HepG2 (cell line): ENCODE measurements around the gene EGFR. TPM values are rescaled to one million over a fixed set of nuclear protein-coding genes. Genes with fewer than 3 reads are reported as not detected.

Source experiments
- DR1 ChIP-seq: sonication (generic); formaldehyde crosslinking; IDR thresholded peaks from 2 replicates; pipeline ENCODE4 v1.8.0; 2021; ENCODE audit warnings: mild to moderate bottlenecking, missing genetic modification reagents, inconsistent platforms
- EHMT2 ChIP-seq: fragments of 200-600 bp; sonication (generic); IDR thresholded peaks from 2 replicates; pipeline ENCODE4 v1.7.0; 2017; ENCODE audit warnings: antibody characterized with exemption, low read depth, low read length, borderline replicate concordance
- IRX3 ChIP-seq: sonication (generic); formaldehyde crosslinking; IDR thresholded peaks from 2 replicates; pipeline ENCODE4 v1.8.1; 2023; ENCODE audit warnings: mild to moderate bottlenecking, low read depth, missing genetic modification reagents, borderline replicate concordance
- MZF1 ChIP-seq: sonication (generic); formaldehyde crosslinking; IDR thresholded peaks from 2 replicates; pipeline ENCODE4 v1.8.1; 2023; ENCODE audit warnings: mild to moderate bottlenecking, missing genetic modification reagents, borderline replicate concordance
- PPARG ChIP-seq: conservative IDR thresholded peaks from 2 replicates; pipeline ENCODE4 v1.6.1; 2016; ENCODE audit warnings: missing biosample characterization, missing genetic modification reagents
- STAG1 ChIP-seq: sonication (generic); formaldehyde crosslinking; IDR thresholded peaks from 2 replicates; pipeline ENCODE4 v1.4.0; 2020; ENCODE audit warnings: missing genetic modification reagents
- ZFP37 ChIP-seq: sonication (generic); formaldehyde crosslinking; IDR thresholded peaks from 2 replicates; pipeline ENCODE4 v1.4.0; 2020; ENCODE audit warnings: missing genetic modification reagents, borderline replicate concordance
- ZNF281 ChIP-seq: sonication (generic); formaldehyde crosslinking; IDR thresholded peaks from 2 replicates; pipeline ENCODE4 v1.4.0; 2020; ENCODE audit warnings: missing genetic modification reagents, borderline replicate concordance
- ZNF33B ChIP-seq: sonication (generic); formaldehyde crosslinking; IDR thresholded peaks from 2 replicates; pipeline ENCODE4 v1.5.1; 2020; ENCODE audit warnings: mild to moderate bottlenecking, missing genetic modification reagents
- ZNF510 ChIP-seq: sonication (generic); formaldehyde crosslinking; IDR thresholded peaks from 2 replicates; pipeline ENCODE4 v1.4.0; 2020; ENCODE audit warnings: low read depth, mild to moderate bottlenecking, missing genetic modification reagents
- polyA plus RNA-seq, 8 experiments: library from polyadenylated mRNA; depleted of rRNA in 3 of 8; stranded (reverse) in 7 of 8; unstranded in 1 of 8; fragments of >200 nt; fragmentation: Illumina TruSeq in 4 of 8; extraction: Trizol in 4 of 8; gene quantifications; 2 replicates each; pipeline versions ENCODE4 v1.2.1 to v1.2.3, GENCODE V29; 2011 to 2016; ENCODE audit warnings: low read depth in 4 of 8, missing spikeins in 1 of 8, mixed read lengths in 1 of 8; ENCODE audit not compliant: insufficient read depth in 1 of 8
- total RNA-seq, 5 experiments: library from RNA; depleted of rRNA; stranded (reverse); fragments of >200 nt; fragmentation: Illumina TruSeq; extraction: Trizol; gene quantifications; 2 replicates each; pipeline ENCODE4 v1.2.3, GENCODE V29; 2016; ENCODE audit warnings: low read depth in 1 of 5
- TF ChIP-seq, protein P1 (sequence below): sonication (generic); formaldehyde crosslinking; conservative IDR thresholded peaks from 2 replicates; pipeline ENCODE4 v1.5.0; 2020; ENCODE audit warnings: missing genetic modification reagents
- TF ChIP-seq, protein P2 (sequence below): sonication (generic); formaldehyde crosslinking; IDR thresholded peaks from 2 replicates; pipeline ENCODE4 v1.4.0; 2020; ENCODE audit warnings: mild to moderate bottlenecking, missing genetic modification reagents

The EGFR gene
- total and polyA plus RNA-seq, 2 of the 13 experiments (the other 11 are each of a cell fraction or from before 2014, with no cell fraction given), result 7.0 to 10.0 TPM

- TF ChIP-seq ZNF281 (CRISPR knock-in tag), result no peak
- no peak for TF ChIP-seq MZF1 (CRISPR knock-in tag)
- TF ChIP-seq PPARG, result no peak
- TF ChIP-seq ZFP37 (CRISPR knock-in tag), result no peak
- TF ChIP-seq, protein P1, sequence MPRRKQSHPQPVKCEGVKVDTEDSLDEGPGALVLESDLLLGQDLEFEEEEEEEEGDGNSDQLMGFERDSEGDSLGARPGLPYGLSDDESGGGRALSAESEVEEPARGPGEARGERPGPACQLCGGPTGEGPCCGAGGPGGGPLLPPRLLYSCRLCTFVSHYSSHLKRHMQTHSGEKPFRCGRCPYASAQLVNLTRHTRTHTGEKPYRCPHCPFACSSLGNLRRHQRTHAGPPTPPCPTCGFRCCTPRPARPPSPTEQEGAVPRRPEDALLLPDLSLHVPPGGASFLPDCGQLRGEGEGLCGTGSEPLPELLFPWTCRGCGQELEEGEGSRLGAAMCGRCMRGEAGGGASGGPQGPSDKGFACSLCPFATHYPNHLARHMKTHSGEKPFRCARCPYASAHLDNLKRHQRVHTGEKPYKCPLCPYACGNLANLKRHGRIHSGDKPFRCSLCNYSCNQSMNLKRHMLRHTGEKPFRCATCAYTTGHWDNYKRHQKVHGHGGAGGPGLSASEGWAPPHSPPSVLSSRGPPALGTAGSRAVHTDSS (CRISPR knock-in tag), result no peak
- TF ChIP-seq, protein P2, sequence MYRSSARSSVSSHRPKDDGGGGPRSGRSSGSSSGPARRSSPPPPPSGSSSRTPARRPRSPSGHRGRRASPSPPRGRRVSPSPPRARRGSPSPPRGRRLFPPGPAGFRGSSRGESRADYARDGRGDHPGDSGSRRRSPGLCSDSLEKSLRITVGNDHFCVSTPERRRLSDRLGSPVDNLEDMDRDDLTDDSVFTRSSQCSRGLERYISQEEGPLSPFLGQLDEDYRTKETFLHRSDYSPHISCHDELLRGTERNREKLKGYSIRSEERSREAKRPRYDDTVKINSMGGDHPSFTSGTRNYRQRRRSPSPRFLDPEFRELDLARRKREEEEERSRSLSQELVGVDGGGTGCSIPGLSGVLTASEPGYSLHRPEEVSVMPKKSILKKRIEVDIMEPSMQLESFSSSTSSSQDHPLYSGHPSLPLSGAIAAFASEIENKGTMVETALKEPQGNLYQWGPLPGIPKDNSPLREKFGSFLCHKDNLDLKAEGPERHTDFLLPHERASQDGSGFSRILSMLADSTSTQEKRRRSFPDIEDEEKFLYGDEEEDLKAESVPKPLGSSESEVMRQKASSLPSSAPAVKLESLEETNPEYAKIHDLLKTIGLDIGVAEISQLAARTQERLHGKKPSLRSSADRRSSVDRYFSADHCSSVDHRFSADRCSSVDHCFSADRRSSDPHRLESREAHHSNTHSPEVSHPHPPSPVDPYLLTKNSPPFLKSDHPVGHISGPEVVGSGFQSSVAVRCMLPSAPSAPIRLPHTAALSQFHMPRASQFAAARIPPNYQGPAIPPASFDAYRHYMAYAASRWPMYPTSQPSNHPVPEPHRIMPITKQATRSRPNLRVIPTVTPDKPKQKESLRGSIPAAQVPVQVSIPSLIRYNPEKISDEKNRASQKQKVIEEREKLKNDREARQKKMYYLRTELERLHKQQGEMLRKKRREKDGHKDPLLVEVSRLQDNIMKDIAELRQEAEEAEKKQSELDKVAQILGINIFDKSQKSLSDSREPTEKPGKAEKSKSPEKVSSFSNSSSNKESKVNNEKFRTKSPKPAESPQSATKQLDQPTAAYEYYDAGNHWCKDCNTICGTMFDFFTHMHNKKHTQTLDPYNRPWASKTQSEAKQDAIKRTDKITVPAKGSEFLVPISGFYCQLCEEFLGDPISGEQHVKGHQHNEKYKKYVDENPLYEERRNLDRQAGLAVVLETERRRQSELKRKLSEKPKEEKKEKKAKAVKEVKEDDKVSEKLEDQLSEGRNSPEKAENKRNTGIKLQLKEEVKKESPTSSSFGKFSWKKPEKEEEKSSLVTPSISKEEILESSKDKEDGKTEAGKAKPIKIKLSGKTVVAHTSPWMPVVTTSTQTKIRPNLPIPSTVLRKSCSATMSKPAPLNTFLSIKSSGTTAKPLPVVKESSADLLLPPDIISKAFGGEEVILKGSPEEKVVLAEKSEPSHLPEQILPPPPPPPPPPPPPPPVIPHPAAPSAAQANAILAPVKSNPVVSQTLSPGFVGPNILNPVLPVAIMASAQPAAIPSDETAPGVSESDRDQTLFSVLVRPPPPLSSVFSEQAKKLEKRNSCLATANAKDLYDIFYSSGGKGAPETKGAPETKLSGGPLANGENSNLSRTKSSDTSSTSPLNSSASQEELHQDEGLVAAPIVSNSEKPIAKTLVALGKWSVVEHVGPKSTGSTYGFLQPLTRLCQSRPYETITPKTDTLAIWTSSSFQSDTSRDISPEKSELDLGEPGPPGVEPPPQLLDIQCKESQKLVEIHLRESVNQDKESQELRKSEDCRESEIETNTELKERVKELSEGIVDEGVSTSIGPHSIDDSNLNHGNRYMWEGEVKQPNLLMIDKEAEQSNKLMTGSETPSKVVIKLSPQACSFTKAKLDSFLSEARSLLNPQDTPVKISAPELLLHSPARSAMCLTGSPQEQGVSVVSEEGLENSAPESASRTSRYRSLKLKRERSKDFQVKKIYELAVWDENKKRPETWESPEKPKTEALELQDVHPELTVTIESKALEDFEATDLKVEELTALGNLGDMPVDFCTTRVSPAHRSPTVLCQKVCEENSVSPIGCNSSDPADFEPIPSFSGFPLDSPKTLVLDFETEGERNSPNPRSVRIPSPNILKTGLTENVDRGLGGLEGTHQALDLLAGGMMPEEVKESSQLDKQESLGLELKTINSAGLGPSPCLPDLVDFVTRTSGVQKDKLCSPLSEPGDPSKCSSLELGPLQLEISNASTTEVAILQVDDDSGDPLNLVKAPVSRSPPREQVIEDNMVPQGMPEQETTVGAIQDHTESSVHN (CRISPR knock-in tag), result no peak
- TF ChIP-seq STAG1 (CRISPR knock-in tag), result peak; percentile 44
- no peak for TF ChIP-seq DR1
- no peak for TF ChIP-seq IRX3 (CRISPR knock-in tag)
- no peak for TF ChIP-seq ZNF33B
- TF ChIP-seq EHMT2, result no peak
- no peak for TF ChIP-seq ZNF510 (CRISPR knock-in tag)
Measured at GRCh38 chr7:55131142-55131929, 112.5 kb downstream of the EGFR start (continued).
